Lower leg skin (tissue), 3 donors: ENCODE measurements around the gene KIF1B.

ENCODE experiments used
- POLR2A ChIP-seq, 2 donors: fragments of 450-650 bp; IDR thresholded peaks; one replicate each; pipeline ENCODE4 v1.6.1; 2016 to 2017; ENCODE audit warnings: antibody characterized with exemption in 2 of 2, mild to moderate bottlenecking in 1 of 2, moderate library complexity in 1 of 2
- TF ChIP-seq, protein P1 (sequence below), 3 donors: fragments of 450-650 bp; IDR thresholded peaks; one replicate each; pipeline ENCODE4 v1.5.1; 2016; ENCODE audit warnings: antibody characterized with exemption in 3 of 3, mild to moderate bottlenecking in 3 of 3, moderate library complexity in 2 of 3

DNA sequence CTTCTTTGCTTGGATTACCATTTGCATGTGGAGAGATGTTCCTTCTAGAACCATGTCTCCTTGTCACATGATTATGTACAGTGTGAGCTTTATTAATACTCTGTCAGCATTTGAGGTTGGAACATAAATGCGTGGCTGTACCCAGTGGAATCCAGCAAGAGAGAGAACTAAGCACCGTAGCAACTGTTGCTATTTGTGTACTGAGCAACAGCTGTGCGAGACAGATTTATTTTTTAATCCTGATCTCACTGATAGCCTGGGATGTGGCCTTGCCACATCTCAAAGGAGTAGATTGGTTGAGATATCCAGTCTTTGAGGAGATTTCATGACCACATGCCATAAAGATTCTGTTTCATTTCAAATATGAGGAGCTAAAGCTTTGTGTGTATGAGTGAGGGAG lies 43.4 kb downstream of the KIF1B start:
- TF ChIP-seq, protein P1, sequence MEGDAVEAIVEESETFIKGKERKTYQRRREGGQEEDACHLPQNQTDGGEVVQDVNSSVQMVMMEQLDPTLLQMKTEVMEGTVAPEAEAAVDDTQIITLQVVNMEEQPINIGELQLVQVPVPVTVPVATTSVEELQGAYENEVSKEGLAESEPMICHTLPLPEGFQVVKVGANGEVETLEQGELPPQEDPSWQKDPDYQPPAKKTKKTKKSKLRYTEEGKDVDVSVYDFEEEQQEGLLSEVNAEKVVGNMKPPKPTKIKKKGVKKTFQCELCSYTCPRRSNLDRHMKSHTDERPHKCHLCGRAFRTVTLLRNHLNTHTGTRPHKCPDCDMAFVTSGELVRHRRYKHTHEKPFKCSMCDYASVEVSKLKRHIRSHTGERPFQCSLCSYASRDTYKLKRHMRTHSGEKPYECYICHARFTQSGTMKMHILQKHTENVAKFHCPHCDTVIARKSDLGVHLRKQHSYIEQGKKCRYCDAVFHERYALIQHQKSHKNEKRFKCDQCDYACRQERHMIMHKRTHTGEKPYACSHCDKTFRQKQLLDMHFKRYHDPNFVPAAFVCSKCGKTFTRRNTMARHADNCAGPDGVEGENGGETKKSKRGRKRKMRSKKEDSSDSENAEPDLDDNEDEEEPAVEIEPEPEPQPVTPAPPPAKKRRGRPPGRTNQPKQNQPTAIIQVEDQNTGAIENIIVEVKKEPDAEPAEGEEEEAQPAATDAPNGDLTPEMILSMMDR (IDR thresholded peaks at IDR 0.05): no peak
- no peak for TF ChIP-seq POLR2A (IDR thresholded peaks at IDR 0.05)
